ENCODE measurements around the gene RSPH1.

GRCh38 chr21:42518626-42519025 lies 22.6 kb upstream of the RSPH1 start:
- TF ChIP-seq CTCF (conservative IDR thresholded peaks at IDR 0.05) = no peak
- TF ChIP-seq ZFX (IDR thresholded peaks at IDR 0.05) = no peak

All from C4-2B (cell line).